ENCODE measurements around the gene ZNF835.
A peak's percentile ranks its signal among the peaks of the same experiment; 100 is the strongest.

ZNF835 gene

GRCh38 chr19:56663931-56664500 is 7.5 kb downstream of the ZNF835 start:
- no peak for DNase-seq (ENCODE audit: low read depth)

DNA sequence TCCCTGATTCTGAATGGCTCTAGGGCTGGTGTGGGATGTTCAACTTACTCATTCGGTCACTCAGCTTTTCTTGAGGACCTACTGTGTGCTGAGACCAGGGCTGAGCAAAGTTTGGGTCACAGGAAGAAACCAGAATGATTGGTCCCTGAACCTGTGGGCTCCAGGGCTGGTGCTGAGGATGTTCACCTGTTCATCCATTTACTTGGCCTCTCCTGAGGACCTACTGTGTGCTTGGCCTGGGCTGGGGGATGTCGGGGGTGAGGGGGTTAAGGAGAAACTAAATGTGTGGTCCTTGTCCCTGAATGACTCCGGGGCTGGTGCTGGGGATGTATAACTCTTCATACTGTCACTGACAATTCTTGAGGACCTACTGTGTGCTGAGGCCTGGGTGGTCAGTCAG is 10.3 kb downstream of the ZNF835 start:
- DNase-seq (ENCODE audit: low read depth): no peak

DNA sequence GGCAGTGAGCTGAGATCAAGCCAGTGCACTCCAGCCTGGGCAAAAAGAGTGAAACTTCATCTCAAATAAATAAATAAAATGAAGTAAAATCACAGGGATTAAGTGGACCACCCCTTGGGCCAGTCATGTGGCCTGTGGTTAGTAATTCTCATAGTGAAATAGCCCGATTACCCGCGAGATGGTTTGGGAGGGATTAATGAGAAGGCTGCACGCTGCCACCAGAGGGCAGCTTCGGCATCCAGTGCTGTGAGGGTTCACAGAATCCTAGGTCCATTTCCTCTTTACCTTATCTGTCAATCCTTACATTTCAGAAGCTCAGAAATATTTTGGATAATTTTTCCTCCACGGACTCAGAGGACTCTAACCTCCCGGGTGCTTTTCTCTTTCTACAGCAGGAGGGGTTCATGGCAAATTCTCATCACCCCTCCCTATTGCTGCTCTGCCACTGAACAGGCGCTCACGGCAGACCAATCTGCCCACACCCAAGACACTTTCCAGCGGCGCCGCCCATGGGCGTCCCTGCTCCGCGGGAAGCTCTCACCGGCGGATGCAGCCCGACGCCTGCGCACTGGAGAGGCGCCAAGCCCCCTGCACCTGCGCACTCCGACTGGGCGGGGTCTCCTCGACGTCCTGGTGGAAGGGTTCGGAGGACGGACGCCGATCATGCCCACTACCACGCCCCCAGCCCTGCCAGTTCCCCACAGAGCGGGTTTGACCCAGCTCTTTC is 11.0 kb downstream of the ZNF835 start:
- no peak for DNase-seq (ENCODE audit: low read depth)

GRCh38 chr19:56654151-56654550 is 17.4 kb downstream of the ZNF835 start:
- no peak for DNase-seq (ENCODE audit: low read depth)

DNA sequence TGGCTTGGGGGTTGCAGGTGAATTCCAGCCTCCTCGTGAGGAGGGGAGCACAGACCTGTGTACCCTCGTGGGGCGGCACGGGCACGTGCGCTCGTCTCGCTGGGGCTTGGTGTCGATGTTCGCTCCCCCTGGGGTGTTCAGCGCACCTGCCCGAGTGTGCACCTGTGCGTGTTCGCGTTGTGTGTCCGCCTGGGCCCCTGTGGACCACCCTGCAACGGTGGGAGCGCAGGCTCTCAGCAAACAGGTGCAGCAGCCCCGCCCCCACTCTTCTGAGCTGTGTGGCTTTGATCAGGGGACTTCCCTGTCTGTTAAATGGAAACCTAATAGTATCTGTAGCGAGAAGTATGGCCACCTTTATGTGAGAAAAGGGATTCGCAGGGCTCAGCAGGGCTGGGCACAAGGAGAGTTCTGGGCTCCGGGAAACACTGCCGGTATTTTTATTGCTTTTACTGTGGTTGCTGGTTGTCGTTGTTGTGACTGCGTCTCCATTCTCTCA is 28.0 kb downstream of the ZNF835 start:
- no peak for DNase-seq (ENCODE audit: low read depth)

GRCh38 chr19:56642711-56643459 is 28.7 kb downstream of the ZNF835 start, which contains the start of gene SMIM17:
SMIM17 (plus strand) TSS chr19:56643159; CDS start chr19:56645668, 2,509 bp downstream.
- DNase-seq (ENCODE audit: low read depth): no peak

DNA sequence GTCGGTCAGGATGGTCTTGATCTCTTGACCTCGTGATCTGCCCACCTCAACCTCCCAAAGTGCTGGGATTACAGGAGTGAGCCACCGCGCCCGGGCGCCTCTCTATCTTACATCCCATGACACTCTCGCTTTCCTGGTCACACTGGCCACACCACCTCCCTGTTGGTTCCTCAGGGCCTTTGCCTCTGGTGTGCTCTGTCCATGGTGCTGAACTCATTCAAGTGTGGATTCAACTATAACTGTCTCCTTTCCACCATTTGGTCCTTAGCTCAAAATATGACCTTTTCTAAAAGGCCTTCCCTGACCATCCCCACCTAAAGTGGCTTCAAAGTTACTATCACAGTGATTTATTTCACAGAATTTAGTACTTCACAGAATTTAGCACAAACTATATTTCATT is 32.3 kb downstream of the ZNF835 start:
- DNase-seq (ENCODE audit: low read depth): peak; percentile 2

DNA sequence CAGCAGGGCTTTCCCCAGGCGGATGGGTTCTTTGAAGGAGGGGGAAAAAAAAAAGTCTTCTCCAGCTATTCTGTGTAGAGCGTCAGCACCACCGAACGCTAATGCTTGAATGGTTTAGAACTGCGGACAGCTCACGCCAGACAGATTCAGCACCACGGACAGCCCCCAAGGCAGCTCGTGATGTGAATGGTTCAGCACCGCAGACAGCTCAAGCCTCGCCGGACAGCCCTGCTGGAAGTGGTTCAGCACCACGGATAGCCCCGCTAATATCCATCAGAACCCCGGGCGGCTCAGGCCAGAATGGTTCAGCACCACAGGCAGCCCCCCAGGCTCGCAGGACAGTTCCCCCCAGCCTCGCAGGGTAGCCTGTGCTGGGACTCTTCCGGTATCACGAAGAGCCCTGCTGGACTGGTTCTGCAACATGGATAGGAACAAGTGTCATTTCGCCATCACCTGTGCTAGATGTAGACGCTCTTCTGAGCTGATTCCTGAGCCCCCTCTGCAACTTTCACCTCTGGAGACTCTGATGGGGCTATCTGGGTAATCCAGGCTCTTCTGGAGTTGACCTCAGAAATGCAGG is 33.5 kb downstream of the ZNF835 start:
- DNase-seq (ENCODE audit: low read depth): peak; percentile 53

DNA sequence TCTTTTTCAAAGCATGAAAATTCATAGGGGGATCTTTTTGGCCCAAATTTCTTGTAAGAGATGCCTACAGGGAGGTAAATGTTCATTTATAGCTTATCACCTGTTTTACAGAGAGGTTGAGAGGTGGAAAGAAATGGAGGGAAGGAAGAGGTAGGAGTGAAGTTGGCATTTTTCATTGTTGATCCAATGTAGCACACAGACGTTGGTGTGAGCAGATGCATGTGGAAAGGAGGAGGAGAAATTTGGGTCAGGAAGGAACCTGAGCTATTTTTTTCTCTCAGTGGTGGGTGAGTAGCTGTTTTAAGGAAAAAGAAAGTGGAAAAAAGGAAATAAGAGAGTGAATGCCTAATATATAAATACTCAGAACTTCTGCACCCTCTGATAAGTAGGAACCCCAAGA is 38.5 kb downstream of the ZNF835 start:
- DNase-seq (ENCODE audit: low read depth): no peak

DNA sequence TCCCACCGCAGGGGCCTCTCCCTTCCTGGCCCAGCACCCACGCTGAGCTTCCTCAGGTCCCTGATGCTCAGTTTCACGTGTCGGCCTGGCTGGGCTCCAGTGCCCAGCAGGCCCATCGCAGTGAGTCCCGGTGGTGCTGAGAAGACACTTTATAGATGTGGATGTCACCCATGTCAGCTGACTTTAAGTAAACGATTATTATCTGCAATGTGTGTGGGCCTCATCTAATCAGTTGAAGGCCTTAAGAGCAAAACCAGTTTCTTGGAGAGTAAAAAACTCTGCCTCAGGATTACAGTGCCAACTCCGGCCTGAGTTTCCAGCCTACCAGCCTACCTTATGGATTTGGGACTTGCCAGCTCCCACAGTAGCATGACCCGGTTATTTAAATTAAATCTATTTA is 45.8 kb downstream of the ZNF835 start:
- no peak for DNase-seq (ENCODE audit: low read depth)

- DNase-seq (ENCODE audit: low read depth): no peak
These were observed 48.6 kb downstream of the ZNF835 start for GRCh38 chr19:56623006-56623405.

DNA sequence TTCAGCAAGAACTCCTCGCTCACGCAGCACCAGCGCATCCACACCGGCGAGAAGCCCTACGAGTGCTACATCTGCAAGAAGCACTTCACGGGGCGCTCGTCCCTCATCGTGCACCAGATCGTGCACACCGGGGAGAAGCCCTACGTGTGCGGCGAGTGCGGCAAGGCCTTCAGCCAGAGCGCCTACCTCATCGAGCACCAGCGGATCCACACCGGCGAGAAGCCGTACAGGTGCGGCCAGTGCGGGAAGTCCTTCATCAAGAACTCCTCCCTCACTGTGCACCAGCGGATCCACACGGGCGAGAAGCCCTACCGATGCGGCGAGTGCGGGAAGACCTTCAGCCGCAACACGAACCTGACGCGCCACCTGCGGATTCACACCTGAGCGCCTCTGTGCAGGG is 49.2 kb downstream of the ZNF835 start:
- no peak for DNase-seq (ENCODE audit: low read depth)

- no peak for DNase-seq (ENCODE audit: low read depth)
These were observed 52.4 kb downstream of the ZNF835 start for GRCh38 chr19:56619121-56619520.

DNA sequence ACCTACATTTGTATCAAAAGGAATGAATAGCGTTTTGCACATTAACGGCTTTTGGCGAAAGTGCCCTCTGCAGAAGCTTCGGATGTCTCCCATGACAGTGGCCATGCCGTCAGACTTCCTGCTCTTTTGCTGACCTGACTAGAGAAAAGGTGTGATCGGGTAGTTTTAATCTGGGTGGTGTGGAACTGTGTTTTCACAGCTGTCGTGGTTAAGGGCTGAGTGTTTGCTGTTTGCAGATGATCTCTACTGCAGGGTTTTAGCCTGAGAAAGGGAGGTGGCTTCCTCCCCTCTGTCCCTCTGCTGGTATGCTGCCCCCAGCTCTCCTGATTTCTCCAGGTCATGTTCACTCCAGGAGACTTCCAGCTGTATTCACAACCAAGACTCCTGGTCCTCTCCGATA is 54.0 kb downstream of the ZNF835 start:
- no peak for DNase-seq (ENCODE audit: low read depth)

- no peak for DNase-seq (ENCODE audit: low read depth)
These were observed 57.9 kb downstream of the ZNF835 start for GRCh38 chr19:56613639-56614038.

DNA sequence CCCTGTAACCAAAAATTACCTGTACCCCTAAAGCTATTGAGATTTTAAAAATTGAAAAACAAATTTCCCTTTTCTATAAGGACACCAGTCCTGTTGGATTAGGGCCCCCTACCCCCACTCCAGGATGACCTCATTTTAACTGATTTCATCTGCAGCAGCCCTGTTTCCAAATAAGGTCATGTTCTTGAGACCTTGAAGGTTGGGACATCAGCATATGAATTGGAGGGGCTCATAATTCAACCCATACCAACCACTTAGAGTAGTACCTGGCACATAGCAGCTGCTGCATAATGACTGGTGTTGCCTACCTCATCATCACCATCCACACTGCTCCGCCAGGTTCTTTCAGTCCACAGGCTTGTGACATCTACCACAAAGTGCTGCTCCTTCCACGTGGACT is 58.8 kb downstream of the ZNF835 start:
- DNase-seq (ENCODE audit: low read depth): no peak

Data from non-pigmented ciliary epithelial cell (primary cell).